OCI-M1 (cell line): Measurements from ENCODE around the gene SPECC1L.

Experiments
- DNase-seq: peaks from one replicate; lab custom pipeline; 2025; lab: John Stamatoyannopoulos, UW

The SPECC1L gene

GRCh38 chr22:24359452-24360120 is 89.0 kb downstream of the SPECC1L start:
- no peak for DNase-seq

DNA sequence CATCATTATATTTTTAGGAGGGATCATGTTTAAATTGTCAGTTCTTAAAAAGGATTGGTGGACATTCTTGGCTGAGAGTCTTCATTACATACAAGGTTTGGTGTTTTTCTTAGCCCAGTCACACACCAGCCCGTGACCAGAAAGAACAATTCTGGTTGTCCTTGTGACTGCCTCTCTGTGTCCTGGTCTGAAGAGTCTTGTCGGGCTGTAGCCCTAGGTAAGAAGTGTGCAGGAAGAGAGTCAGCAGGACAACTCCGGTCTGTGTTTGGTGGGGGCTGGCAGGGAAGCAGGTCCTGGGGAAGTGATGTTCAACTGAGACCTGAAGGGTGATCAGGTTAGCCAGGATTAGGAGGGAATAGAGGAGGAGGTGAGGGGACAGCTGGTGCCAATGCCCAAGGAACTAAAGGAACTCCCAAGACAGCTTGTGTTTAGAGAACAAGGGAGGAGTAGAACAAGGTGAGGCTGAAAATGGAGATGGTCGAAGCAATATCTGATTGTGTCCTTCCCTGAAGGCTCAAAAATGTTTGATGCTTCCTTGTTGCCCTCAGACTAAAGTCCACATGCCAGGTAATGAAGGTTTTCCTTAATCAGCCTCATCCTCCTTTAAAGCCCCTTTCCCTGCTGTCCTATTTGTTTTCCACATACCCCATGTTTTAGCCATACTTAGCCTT is 91.5 kb downstream of the SPECC1L start:
- no peak for DNase-seq

GRCh38 chr22:24363243-24363642 is 92.6 kb downstream of the SPECC1L start:
- DNase-seq: no peak

- DNase-seq: no peak
These were observed 96.1 kb downstream of the SPECC1L start for GRCh38 chr22:24366701-24367100.

DNA sequence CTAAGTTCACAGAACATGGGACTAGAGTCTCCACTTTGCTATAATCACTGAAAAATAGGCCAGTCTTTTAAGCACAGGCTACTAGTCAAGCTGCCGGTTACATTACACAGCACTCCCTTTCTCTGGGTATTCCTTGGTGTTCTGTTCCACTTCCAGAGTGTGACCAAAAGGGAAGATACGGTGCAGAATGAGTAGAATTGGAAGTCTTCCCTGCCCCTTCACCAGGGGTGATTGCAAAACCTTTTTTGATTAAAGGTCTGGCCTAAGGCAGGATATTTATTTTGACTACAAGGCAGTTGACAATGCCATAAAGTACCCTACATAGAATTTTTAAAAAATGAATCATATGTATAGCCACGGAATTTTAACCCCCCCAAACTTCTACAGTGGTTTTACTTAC is 97.2 kb downstream of the SPECC1L start:
- DNase-seq: no peak

GRCh38 chr22:24370401-24370800 is 99.8 kb downstream of the SPECC1L start:
- no peak for DNase-seq

- no peak for DNase-seq
These were observed 105.4 kb downstream of the SPECC1L start for GRCh38 chr22:24376002-24376401.

- DNase-seq: no peak
These were observed 106.0 kb downstream of the SPECC1L start for GRCh38 chr22:24376586-24376985.

- DNase-seq: peak; percentile 64
These were observed 108.9 kb downstream of the SPECC1L start for GRCh38 chr22:24379536-24379935.

GRCh38 chr22:24380220-24380904 is 109.7 kb downstream of the SPECC1L start:
- no peak for DNase-seq

DNA sequence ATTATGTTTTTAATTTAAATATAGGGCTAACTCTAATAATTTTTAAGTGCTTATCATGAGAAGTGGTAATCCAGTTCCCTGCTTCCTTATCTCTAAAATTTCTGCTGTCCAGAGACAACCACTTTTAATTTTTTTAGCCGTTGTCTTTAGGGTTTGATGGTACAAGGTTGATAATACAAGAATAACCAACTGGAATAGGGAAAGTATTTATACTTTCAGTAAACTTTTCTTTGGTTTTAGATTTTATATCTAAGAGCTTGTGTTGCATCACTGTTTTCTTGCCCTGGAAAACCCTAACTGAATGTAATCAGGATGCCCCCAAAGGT is 110.2 kb downstream of the SPECC1L start:
- DNase-seq: peak; percentile 56

DNA sequence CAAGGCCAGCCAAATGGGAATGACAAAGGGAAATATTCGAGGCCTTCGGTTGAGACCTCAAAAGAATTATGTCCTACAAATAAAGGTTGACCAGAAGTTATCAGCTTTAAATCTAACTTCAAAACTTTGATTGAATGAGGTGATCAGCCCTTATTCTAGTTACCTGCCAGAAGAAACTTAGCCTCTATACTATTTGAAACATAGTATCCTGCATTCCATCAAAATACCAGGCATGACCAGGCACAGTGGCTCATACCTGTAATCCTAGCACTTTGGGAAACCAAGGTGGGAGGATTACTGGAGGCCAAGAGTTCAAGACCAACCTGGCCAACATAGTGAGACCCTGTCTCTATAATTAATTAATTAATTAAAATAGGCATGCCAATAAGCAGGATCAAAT is 112.4 kb downstream of the SPECC1L start:
- no peak for DNase-seq

DNA sequence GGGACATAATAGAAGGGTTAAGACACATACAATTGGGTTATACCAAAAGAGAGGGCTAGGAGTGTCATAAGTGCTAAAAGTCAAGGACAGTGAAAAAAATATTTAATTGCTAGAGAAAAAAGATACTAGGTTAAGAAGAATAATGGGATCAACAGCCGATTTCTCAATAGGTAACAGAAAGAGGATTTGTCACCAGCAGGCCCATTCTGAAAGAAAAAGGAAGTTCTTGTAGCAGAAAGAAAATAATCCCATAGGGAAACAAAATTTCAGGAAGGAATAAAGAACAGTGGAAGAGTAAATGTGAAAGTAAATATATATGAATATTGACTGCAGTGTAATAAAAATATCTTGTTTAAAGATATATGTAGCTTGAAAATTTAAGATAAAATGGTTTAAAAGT is 113.5 kb downstream of the SPECC1L start:
- DNase-seq: no peak

DNA sequence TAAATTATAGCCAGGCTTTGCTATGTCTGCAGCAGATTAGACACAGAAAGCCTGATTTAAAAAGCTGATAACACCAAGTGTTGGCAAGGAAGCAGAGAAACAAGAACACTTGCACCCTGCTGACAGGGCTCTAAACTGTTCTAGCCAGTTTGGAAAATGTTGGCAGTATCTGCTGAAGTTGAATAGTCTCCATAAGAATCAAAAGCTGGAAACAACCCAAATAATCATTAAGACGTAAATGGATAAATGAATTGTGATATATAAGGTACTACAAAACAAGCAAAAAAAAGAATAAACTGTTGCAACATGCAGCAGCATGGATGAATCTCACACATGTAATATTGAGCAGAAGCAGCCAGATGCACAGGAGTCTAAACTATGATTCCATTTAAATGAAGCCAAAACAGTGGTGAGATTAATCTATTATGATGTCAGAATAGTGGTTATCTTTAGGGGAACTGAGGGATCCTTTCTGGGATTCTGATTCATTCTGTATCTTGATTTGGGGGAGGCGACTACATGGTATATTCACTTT is 116.4 kb downstream of the SPECC1L start:
- peak; percentile 22 for DNase-seq

- DNase-seq: no peak
These were observed 119.0 kb downstream of the SPECC1L start for GRCh38 chr22:24389680-24390079.

- no peak for DNase-seq
These were observed 119.5 kb downstream of the SPECC1L start for GRCh38 chr22:24390156-24390555.

- no peak for DNase-seq
These were observed 119.9 kb downstream of the SPECC1L start for GRCh38 chr22:24390576-24390975.

GRCh38 chr22:24391836-24392217 is 121.2 kb downstream of the SPECC1L start:
- peak; percentile 45 for DNase-seq

DNA sequence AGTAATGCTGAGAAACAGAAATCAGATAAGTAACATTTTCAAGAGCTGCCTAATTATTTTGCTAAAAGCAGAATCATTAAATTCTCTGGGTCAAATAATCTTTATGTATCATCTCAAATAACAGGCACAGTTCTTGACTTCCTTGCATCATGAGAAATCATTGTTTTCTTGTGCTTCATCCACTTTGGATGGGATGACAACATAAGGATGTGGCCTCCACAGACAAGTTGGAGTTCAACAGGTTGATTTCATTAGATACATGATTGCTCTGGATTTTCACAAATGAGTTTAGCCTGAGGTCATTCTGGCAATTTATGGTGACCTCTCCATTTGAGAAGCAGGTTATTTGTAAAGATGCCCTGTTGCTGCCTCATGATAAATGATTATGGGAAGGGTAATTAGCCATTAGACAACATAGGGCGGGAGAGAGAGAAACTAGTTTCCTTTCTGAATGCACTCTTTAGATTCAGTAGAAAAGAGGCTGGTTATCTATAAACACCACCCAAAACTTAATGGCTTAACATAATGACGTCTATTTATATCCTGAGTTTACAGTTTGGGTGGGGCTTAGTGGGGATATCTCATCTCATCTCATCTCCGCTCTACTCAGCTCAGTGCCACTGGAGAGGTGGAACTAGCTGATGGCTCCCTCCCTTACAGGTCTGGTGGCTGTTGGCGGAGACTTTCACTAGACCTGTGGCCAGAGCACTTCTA is 121.7 kb downstream of the SPECC1L start:
- no peak for DNase-seq

- DNase-seq: no peak
These were observed 122.5 kb downstream of the SPECC1L start for GRCh38 chr22:24393012-24393559.

- DNase-seq: no peak
These were observed 123.2 kb downstream of the SPECC1L start for GRCh38 chr22:24393848-24394247.

DNA sequence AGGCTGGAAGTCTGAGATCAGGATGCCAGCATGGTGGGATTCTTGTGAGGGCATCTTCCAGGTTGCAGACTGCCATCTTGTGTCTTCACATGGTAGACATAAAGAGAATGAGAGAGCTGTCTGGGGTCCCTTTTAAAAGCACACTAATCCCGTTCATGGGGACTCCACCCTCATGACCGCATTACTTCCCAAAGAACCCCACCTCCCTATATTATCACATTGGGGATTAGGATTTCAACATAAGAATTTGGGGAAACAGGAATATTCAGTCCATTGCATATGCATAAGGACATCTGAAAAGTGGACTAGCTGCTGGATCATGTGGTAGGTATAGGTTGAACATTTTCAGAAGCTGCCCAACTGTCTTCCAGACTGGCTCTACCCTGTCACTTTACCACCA is 123.6 kb downstream of the SPECC1L start:
- no peak for DNase-seq
